Fibroblast of lung (primary cell): Measurements from ENCODE around the gene RYR1.
"Not testable (repeated sequence)": the region's sequence is repeated elsewhere in the genome, so short reads cannot be mapped to it uniquely, and the experiment has no call there.

Source experiments
- EZH2 ChIP-seq: IDR thresholded peaks from 2 replicates; pipeline ENCODE4 v1.5.1; 2012; ENCODE audit warnings: low read length, control low read depth, mild to moderate bottlenecking; ENCODE audit errors: missing control alignments
- TF ChIP-seq, protein P1 (sequence below), 2 donors: IDR thresholded peaks in 1 of 2; conservative IDR thresholded peaks in 1 of 2; 1 replicate in 1 of 2; 2 replicates in 1 of 2; pipeline ENCODE4 v1.5.1; 2011 to 2012; ENCODE audit warnings: low read length in 2 of 2, control low read depth in 1 of 2, inconsistent platforms in 1 of 2, low read depth in 1 of 2, mild to moderate bottlenecking in 1 of 2

DNA sequence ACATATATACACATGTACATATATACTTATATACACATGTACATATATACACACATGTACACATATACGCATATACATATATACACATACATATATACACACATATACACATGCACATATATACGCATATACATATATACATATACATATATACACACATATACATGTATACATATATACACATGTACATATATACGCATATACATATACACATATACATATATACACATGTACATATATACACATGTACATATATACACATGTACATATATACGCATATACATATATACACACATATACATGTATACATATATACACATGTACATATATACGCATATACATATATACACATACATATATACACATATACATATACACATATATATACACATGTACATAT is 169.4 kb downstream of the RYR1 start:
- TF ChIP-seq, protein P1, sequence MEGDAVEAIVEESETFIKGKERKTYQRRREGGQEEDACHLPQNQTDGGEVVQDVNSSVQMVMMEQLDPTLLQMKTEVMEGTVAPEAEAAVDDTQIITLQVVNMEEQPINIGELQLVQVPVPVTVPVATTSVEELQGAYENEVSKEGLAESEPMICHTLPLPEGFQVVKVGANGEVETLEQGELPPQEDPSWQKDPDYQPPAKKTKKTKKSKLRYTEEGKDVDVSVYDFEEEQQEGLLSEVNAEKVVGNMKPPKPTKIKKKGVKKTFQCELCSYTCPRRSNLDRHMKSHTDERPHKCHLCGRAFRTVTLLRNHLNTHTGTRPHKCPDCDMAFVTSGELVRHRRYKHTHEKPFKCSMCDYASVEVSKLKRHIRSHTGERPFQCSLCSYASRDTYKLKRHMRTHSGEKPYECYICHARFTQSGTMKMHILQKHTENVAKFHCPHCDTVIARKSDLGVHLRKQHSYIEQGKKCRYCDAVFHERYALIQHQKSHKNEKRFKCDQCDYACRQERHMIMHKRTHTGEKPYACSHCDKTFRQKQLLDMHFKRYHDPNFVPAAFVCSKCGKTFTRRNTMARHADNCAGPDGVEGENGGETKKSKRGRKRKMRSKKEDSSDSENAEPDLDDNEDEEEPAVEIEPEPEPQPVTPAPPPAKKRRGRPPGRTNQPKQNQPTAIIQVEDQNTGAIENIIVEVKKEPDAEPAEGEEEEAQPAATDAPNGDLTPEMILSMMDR (conservative IDR thresholded peaks at IDR 0.05 in 1 of 2, IDR thresholded peaks at IDR 0.05 in 1 of 2; ENCODE audit: low read depth in 1 of 2, low read length in 2 of 2), result not testable (repeated sequence)
- not testable (repeated sequence) for TF ChIP-seq EZH2
